ENCODE results near the gene RBL2. TPM values are rescaled to one million over a fixed set of nuclear protein-coding genes. Genes with fewer than 3 reads are reported as not detected.

RBL2 gene
- total RNA-seq, 1 experiment from 2014 or later: 38.4 TPM

- TF ChIP-seq ZNF281 (CRISPR knock-in tag; IDR thresholded peaks at IDR 0.05) (no peak), E2F5 (CRISPR knock-in tag; IDR thresholded peaks at IDR 0.05) (no peak)
These were observed 89.0 kb downstream of the RBL2 start (continued) for GRCh38 chr16:53523126-53523804.

GRCh38 chr16:53523971-53524548 lies 89.8 kb downstream of the RBL2 start:
- Mint-ChIP-seq H3K4me3 (no peak overlapping the region), H3K27me3 (ENCODE audit: low read depth) (no peaks in the 10 kb centered on the region), H3K4me1 (no peaks in the 10 kb centered on the region), H3K9me3 (peaks cover 4% of the 10 kb centered on the region; the same call in 1 of the 2 replicates), H3K36me3 (no peaks in the 10 kb centered on the region), H3K27ac (no peak overlapping the region)
- ChIA-PET POLR2A (no interaction called here), CTCF (no interaction called here)
- TF ChIP-seq FOXJ3 (CRISPR knock-in tag; IDR thresholded peaks at IDR 0.05; ENCODE audit: borderline replicate concordance) (no peak), SMAD3 (CRISPR knock-in tag; IDR thresholded peaks at IDR 0.05; ENCODE audit: borderline replicate concordance) (no peak), ZNF425 (CRISPR knock-in tag; conservative IDR thresholded peaks at IDR 0.05) (no peak), CBFB (CRISPR knock-in tag; IDR thresholded peaks at IDR 0.05; ENCODE audit: low read depth) (no peak), ZNF138 (CRISPR knock-in tag; conservative IDR thresholded peaks at IDR 0.05) (no peak), CREB1 (CRISPR knock-in tag; IDR thresholded peaks at IDR 0.05) (no peak), IRF2 (CRISPR knock-in tag; IDR thresholded peaks at IDR 0.05; ENCODE audit: borderline replicate concordance, low read depth) (no peak), ZNF671 (CRISPR knock-in tag; IDR thresholded peaks at IDR 0.05) (no peak), RORB (CRISPR knock-in tag; IDR thresholded peaks at IDR 0.05) (no peak), SOX15 (CRISPR knock-in tag; IDR thresholded peaks at IDR 0.05) (no peak), ZNF121 (CRISPR knock-in tag; IDR thresholded peaks at IDR 0.05) (no peak), ZNF263 (CRISPR knock-in tag; IDR thresholded peaks at IDR 0.05; ENCODE audit: low read depth) (no peak), ZBTB21 (CRISPR knock-in tag; IDR thresholded peaks at IDR 0.05; ENCODE audit: borderline replicate concordance) (no peak), PREB (CRISPR knock-in tag; IDR thresholded peaks at IDR 0.05; ENCODE audit: borderline replicate concordance) (no peak), ETV6 (CRISPR knock-in tag; IDR thresholded peaks at IDR 0.05) (no peak), SP1 (CRISPR knock-in tag; conservative IDR thresholded peaks at IDR 0.05) (no peak)
- ATAC-seq (no peak), DNase-seq (ENCODE audit: low spot score) (no peak)
